Activated CD8-positive, alpha-beta T cell treated with anti-CD3 and anti-CD28 coated beads for 36 hours (primary cell): ENCODE data around the gene PARP9. TPM values are rescaled to one million over a fixed set of nuclear protein-coding genes. Genes with fewer than 3 reads are reported as not detected.
A peak's percentile ranks its signal among the peaks of the same experiment; 100 is the strongest.
"Not testable (repeated sequence)": the region's sequence is repeated elsewhere in the genome, so short reads cannot be mapped to it uniquely, and the experiment has no call there.

ENCODE experiments used
- ATAC-seq: fragments of 200-7000 bp; cut with Tn5 transposase; one replicate; pipeline ENCODE4 v1.10.0; 2021; ENCODE audit warnings: mild to moderate bottlenecking, moderate library complexity
- CTCF ChIA-PET: fragments of 350-600 bp; sonication (Branson Sonifier 250); formaldehyde crosslinking; loops from one replicate; lab custom pipeline; 2021; ENCODE audit warnings: antibody characterized with exemption; lab: Charles Lee
- POLR2A ChIA-PET: fragments of 350-600 bp; sonication (Branson Sonifier 250); formaldehyde crosslinking; loops from one replicate; lab custom pipeline; 2021; ENCODE audit warnings: antibody characterized with exemption; lab: Charles Lee
- DNase-seq: peaks from one replicate; pipeline ENCODE4 v3.0.0-alpha.2; 2020
- H3K27ac Mint-ChIP-seq: one replicate; pipeline ENCODE4 v1.8.0; 2021; ENCODE audit warnings: mild to moderate bottlenecking, mixed read lengths
- H3K27me3 Mint-ChIP-seq: one replicate; pipeline ENCODE4 v1.8.0; 2021; ENCODE audit warnings: mixed read lengths
- H3K36me3 Mint-ChIP-seq: one replicate; pipeline ENCODE4 v1.8.0; 2021; ENCODE audit warnings: low read depth, mixed read lengths
- H3K4me1 Mint-ChIP-seq: one replicate; pipeline ENCODE4 v1.8.0; 2021; ENCODE audit warnings: low read depth, mixed read lengths
- H3K4me3 Mint-ChIP-seq: one replicate; pipeline ENCODE4 v1.8.0; 2021; ENCODE audit warnings: mild to moderate bottlenecking, moderate library complexity, mixed read lengths
- H3K9me3 Mint-ChIP-seq: one replicate; pipeline ENCODE4 v1.8.0; 2021; ENCODE audit warnings: mixed read lengths
- intact Hi-C: fragments of 100-400 bp; cut with micrococcal nuclease; formaldehyde crosslinking; loops from one replicate; pipeline ENCODE4 v1.10.0; 2022
- total RNA-seq, 2 experiments: library from RNA; stranded (reverse); gene quantifications; one replicate each; pipeline ENCODE4 v1.2.3, GENCODE V29; 2021
- TF ChIP-seq, protein P1 (sequence below): fragments of 200-600 bp; IDR thresholded peaks from one replicate; pipeline ENCODE4 v1.8.0; 2022; ENCODE audit warnings: antibody characterized with exemption, mild to moderate bottlenecking

PARP9 gene
- total RNA-seq, 2 experiments from 2014 or later = 17.8 to 18.5 TPM

DNA sequence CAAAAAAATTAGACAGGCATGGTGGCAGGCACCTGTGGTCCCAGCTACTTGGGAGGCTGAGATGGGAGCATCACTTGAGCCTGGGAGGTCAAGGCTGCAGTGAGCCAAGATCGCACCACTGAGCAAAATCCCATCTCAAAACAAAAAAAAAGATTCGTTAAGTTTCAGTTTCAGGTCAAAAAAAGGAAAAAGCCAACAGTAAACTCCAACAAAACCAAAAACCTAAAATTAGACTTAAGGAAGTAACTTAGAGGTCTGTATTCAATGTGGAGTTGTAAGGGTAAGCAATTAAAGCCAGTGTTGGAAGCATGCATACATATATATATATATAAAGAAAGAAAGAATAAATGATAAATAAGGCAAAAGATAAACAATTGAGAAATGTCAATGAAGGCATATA lies 61.2 kb downstream of the PARP9 start:
- TF ChIP-seq, protein P1, sequence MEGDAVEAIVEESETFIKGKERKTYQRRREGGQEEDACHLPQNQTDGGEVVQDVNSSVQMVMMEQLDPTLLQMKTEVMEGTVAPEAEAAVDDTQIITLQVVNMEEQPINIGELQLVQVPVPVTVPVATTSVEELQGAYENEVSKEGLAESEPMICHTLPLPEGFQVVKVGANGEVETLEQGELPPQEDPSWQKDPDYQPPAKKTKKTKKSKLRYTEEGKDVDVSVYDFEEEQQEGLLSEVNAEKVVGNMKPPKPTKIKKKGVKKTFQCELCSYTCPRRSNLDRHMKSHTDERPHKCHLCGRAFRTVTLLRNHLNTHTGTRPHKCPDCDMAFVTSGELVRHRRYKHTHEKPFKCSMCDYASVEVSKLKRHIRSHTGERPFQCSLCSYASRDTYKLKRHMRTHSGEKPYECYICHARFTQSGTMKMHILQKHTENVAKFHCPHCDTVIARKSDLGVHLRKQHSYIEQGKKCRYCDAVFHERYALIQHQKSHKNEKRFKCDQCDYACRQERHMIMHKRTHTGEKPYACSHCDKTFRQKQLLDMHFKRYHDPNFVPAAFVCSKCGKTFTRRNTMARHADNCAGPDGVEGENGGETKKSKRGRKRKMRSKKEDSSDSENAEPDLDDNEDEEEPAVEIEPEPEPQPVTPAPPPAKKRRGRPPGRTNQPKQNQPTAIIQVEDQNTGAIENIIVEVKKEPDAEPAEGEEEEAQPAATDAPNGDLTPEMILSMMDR = no peak
- Mint-ChIP-seq H3K27ac (no peak overlapping the region), H3K9me3 (no peaks in the 10 kb centered on the region), H3K27me3 (no peaks in the 10 kb centered on the region), H3K36me3 (peaks cover 15% of the 10 kb centered on the region), H3K4me1 (peaks cover 74% of the 10 kb centered on the region), H3K4me3 (no peak overlapping the region)
- intact Hi-C loops = no loop called here
- DNase-seq = no peak
- no peak for ATAC-seq
- POLR2A ChIA-PET = no interaction called here
- CTCF ChIA-PET = no interaction called here

GRCh38 chr3:122502139-122502538 lies 62.0 kb downstream of the PARP9 start:
- intact Hi-C loops = no loop called here
- H3K36me3 Mint-ChIP-seq = peaks cover 16% of the 10 kb centered on the region
- H3K27ac Mint-ChIP-seq = no peak overlapping the region
- CTCF ChIA-PET = no interaction called here
- H3K27me3 Mint-ChIP-seq = no peaks in the 10 kb centered on the region
- peaks cover 77% of the 10 kb centered on the region for H3K4me1 Mint-ChIP-seq
- POLR2A ChIA-PET = interaction anchor here (0.6 kb wide), 2 partner anchors 13 to 1021 kb away, joined by 3 read pairs; partner anchors contain the start of gene KPNA1
- DNase-seq = no peak
- H3K4me3 Mint-ChIP-seq = no peak overlapping the region
- TF ChIP-seq, protein P1 = no peak
- no peak for ATAC-seq
- H3K9me3 Mint-ChIP-seq = no peaks in the 10 kb centered on the region

DNA sequence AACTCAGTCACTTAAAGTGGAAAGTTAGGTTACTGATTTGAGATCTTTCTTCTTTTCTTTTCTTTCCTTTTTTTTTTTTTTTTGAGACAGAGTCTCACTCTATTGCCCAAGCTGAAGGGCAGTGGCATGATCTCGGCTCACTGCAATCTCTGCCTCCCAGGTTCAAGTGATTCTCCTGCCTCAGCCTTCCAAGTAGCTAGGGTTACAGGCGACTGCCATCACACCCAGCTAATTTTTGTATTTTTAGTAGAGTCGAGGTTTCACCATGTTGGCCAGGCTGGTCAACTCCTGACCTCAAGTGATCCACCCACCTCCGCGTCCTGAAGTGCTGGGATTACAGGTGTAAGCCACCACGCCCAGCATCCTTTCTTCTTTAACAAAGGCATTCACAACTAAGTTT lies 63.1 kb downstream of the PARP9 start:
- Mint-ChIP-seq H3K4me1 (peaks cover 79% of the 10 kb centered on the region), H3K36me3 (peaks cover 17% of the 10 kb centered on the region)
- intact Hi-C loops, H3K9me3 Mint-ChIP-seq, H3K27ac Mint-ChIP-seq, DNase-seq, H3K4me3 Mint-ChIP-seq, H3K27me3 Mint-ChIP-seq, ATAC-seq: not testable (repeated sequence)
- CTCF ChIA-PET = interaction anchor here (1.2 kb wide), 1 partner anchor 17 kb away, joined by 3 read pairs; no protein-coding TSS in a partner anchor
- POLR2A ChIA-PET = interaction anchor here (1.0 kb wide), 1 partner anchor 17 kb away, joined by 3 read pairs; no protein-coding TSS in a partner anchor

GRCh38 chr3:122498152-122498551 lies 65.9 kb downstream of the PARP9 start:
- no peak for DNase-seq
- intact Hi-C loops = no loop called here
- Mint-ChIP-seq H3K36me3 (peaks cover 21% of the 10 kb centered on the region), H3K27me3 (no peaks in the 10 kb centered on the region), H3K27ac (peak overlapping the region; percentile 2), H3K4me1 (peaks cover 68% of the 10 kb centered on the region), H3K9me3 (no peaks in the 10 kb centered on the region), H3K4me3 (no peak overlapping the region)
- TF ChIP-seq, protein P1 = no peak
- ChIA-PET POLR2A (interaction anchor here (0.8 kb wide), 2 partner anchors 11 to 17 kb away, joined by 3 read pairs; no protein-coding TSS in a partner anchor), CTCF (interaction anchor here (0.9 kb wide), 1 partner anchor 66 kb away, joined by 3 read pairs; no protein-coding TSS in a partner anchor)
- ATAC-seq = no peak

DNA sequence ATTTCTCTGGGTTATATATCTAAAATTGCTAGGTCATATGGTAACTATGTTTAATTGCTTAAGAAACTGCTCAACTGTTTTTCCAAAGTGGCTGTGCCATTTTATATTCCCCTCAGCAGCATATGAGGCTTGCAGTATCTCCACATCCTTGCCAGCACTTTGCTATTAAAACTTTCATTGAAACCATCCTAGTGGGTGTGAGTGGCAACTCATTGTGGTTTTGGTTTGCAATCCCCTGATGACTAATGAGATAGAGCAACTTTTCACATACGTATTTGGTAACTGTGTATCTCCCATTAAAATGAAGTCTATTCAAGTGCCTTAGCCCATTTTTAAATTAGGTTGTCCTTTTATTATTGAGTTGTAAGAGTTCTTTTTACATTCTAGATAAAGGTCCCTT lies 66.7 kb downstream of the PARP9 start:
- intact Hi-C loops = loop anchor here (1.0 kb wide), 1 partner anchor 36 kb away; no protein-coding TSS in a partner anchor
- H3K27me3 Mint-ChIP-seq = no peaks in the 10 kb centered on the region
- POLR2A ChIA-PET = interaction anchor here (1.1 to 1.4 kb wide), 2 partner anchors 15 kb away, joined by 3 read pairs; no protein-coding TSS in a partner anchor

More for the DNA sequence above, 66.7 kb downstream of the PARP9 start:
- H3K4me3 Mint-ChIP-seq = no peak overlapping the region
- H3K9me3 Mint-ChIP-seq = no peaks in the 10 kb centered on the region
- H3K27ac Mint-ChIP-seq = peak overlapping the region; percentile 2
- ATAC-seq (peak; percentile 98), DNase-seq (peak; percentile 72)
- peaks cover 29% of the 10 kb centered on the region for H3K36me3 Mint-ChIP-seq
- H3K4me1 Mint-ChIP-seq = peaks cover 62% of the 10 kb centered on the region
- CTCF ChIA-PET = interaction anchor here (0.9 to 1.7 kb wide), 5 partner anchors 11 to 182 kb away, joined by 3 to 6 read pairs (median 4); partner anchors contain the start of gene KPNA1
- TF ChIP-seq, protein P1 = no peak
